Hepatocyte (in vitro differentiated cells): Measurements from ENCODE around the gene SCYGR3.

ENCODE experiments used
- CTCF ChIP-seq: fragments of 200-600 bp; sonication (generic); IDR thresholded peaks from 2 replicates; pipeline ENCODE4 v1.5.1; 2016; ENCODE audit warnings: antibody characterized with exemption, mild to moderate bottlenecking; ENCODE audit not compliant: poor library complexity
- EZH2 ChIP-seq: fragments of 200-600 bp; sonication (generic); IDR thresholded peaks from 2 replicates; pipeline ENCODE4 v1.6.1; 2016; ENCODE audit warnings: antibody characterized with exemption, mild to moderate bottlenecking, borderline replicate concordance
- EZH2phosphoT487 ChIP-seq: fragments of 200-600 bp; sonication (generic); IDR thresholded peaks from one replicate; pipeline ENCODE4 v1.6.1; 2018; ENCODE audit warnings: antibody characterized with exemption, mild to moderate bottlenecking, low read depth, moderate library complexity; ENCODE audit not compliant: unreplicated experiment, severe bottlenecking

GRCh38 chr2:227661025-227661649 is 46.5 kb upstream of the SCYGR3 start:
- TF ChIP-seq EZH2 (no peak), CTCF (no peak), EZH2phosphoT487 (no peak)
